Endothelial cell of umbilical vein (primary cell): ENCODE data around the gene CLSTN2. TPM values are rescaled to one million over a fixed set of nuclear protein-coding genes. Genes with fewer than 3 reads are reported as not detected.

Experiments
- BruUV-seq: library from RNA; stranded (reverse); fragments of 400-500 nt; replicated peaks from 2 replicates; lab custom pipeline; 2021; lab: Mats Ljungman, UMichigan
- CTCF ChIA-PET: fragments of 300-600, 350-600 bp; sonication (Branson Sonifier 250); formaldehyde crosslinking; loops from one replicate; lab custom pipeline; 2021; ENCODE audit warnings: antibody characterized with exemption, inconsistent platforms; lab: Charles Lee
- POLR2A ChIA-PET: fragments of 300-600, 350-600 bp; sonication (Branson Sonifier 250); formaldehyde crosslinking; loops from one replicate; lab custom pipeline; 2021; ENCODE audit warnings: antibody characterized with exemption, inconsistent platforms; lab: Charles Lee
- DNase-seq: peaks from one replicate; pipeline ENCODE4 v3.0.0-alpha.2; 2011; ENCODE audit warnings: low read depth, low spot score
- FAIRE-seq: peaks from 2 replicates; lab custom pipeline; 2011; peaks lifted over from hg19 to GRCh38; lab: Jason Lieb, UNC
- H2AFZ ChIP-seq: 2 replicates; pipeline ENCODE4 v1.6.0; 2012; ENCODE audit warnings: low read depth, low read length, control low read depth, inconsistent platforms
- H3K27ac ChIP-seq: 2 replicates; pipeline ENCODE4 v1.5.1; 2011; ENCODE audit warnings: low read depth, mild to moderate bottlenecking, control low read depth, low read length, moderate library complexity; ENCODE audit not compliant: insufficient read depth
- H3K27me3 ChIP-seq, 2 experiments: 2 replicates each; pipeline versions ENCODE4 v1.6.0 to v1.6.1; 2011; ENCODE audit warnings: low read length in 2 of 2, mixed read lengths in 1 of 2; ENCODE audit not compliant: control insufficient read depth in 2 of 2, insufficient read depth in 2 of 2
- H3K36me3 ChIP-seq, 2 experiments: 2 replicates in 1 of 2; 3 replicates in 1 of 2; pipeline ENCODE4 v1.5.1; 2011; ENCODE audit warnings: low read length in 2 of 2, mild to moderate bottlenecking in 1 of 2, moderate library complexity in 1 of 2; ENCODE audit not compliant: control insufficient read depth in 2 of 2, insufficient read depth in 2 of 2; ENCODE audit errors: extremely low read depth in 1 of 2
- H3K4me1 ChIP-seq: 3 replicates; pipeline ENCODE4 v1.5.1; 2011; ENCODE audit warnings: mild to moderate bottlenecking, low read length; ENCODE audit not compliant: control insufficient read depth, insufficient read depth; ENCODE audit errors: extremely low read depth
- H3K4me2 ChIP-seq: 2 replicates; pipeline ENCODE4 v1.6.1; 2011; ENCODE audit warnings: low read length, control low read depth, mixed read lengths; ENCODE audit not compliant: insufficient read depth
- H3K4me3 ChIP-seq, 3 experiments: fragments of 200-600 bp in 1 of 3; sonication (generic), shearing (Covaris generic) in 1 of 3; replicated peaks in 1 of 3; 2 replicates each; pipeline ENCODE4 v1.5.1; 2011 to 2016; ENCODE audit warnings: control low read depth in 3 of 3, low read length in 3 of 3, mild to moderate bottlenecking in 2 of 3, inconsistent platforms in 1 of 3, low read depth in 1 of 3, moderate library complexity in 1 of 3; ENCODE audit not compliant: insufficient read depth in 1 of 3
- H3K79me2 ChIP-seq: 2 replicates; pipeline ENCODE4 v1.6.0; 2012; ENCODE audit warnings: low read length, inconsistent platforms; ENCODE audit not compliant: control insufficient read depth, insufficient read depth
- H3K9ac ChIP-seq: replicated peaks from 2 replicates; pipeline ENCODE3; 2011; ENCODE audit warnings: low read length, control low read depth; ENCODE audit not compliant: insufficient read depth; ENCODE audit errors: extremely low read depth
- H3K9me1 ChIP-seq: replicated peaks from 3 replicates; pipeline ENCODE4 v1.6.0; 2011; ENCODE audit warnings: mild to moderate bottlenecking, low read length; ENCODE audit not compliant: control insufficient read depth, insufficient read depth; ENCODE audit errors: extremely low read depth
- H3K9me3 ChIP-seq: replicated peaks from 2 replicates; pipeline ENCODE4 v1.5.1; 2012; ENCODE audit warnings: low read length, inconsistent platforms; ENCODE audit not compliant: control insufficient read depth, insufficient read depth
- H4K20me1 ChIP-seq: replicated peaks from 2 replicates; pipeline ENCODE3; 2011; ENCODE audit warnings: mild to moderate bottlenecking, low read length; ENCODE audit not compliant: control insufficient read depth, insufficient read depth; ENCODE audit errors: extremely low read depth
- CTCF ChIP-seq, 2 donors: IDR thresholded peaks; 1 replicate in 1 of 2; 2 replicates in 1 of 2; pipeline ENCODE4 v1.5.1; 2011; ENCODE audit warnings: low read length in 2 of 2, mild to moderate bottlenecking in 2 of 2, moderate library complexity in 2 of 2, control low read depth in 1 of 2, inconsistent platforms in 1 of 2, low read depth in 1 of 2; ENCODE audit not compliant: insufficient read depth in 1 of 2; ENCODE audit errors: extremely low read depth in 1 of 2
- EZH2 ChIP-seq: IDR thresholded peaks from 2 replicates; pipeline ENCODE4 v1.6.1; 2012; ENCODE audit warnings: borderline replicate concordance, low read depth, mild to moderate bottlenecking, moderate library complexity, low read length, inconsistent platforms; ENCODE audit not compliant: severe bottlenecking
- FOS ChIP-seq: IDR thresholded peaks from 2 replicates; pipeline ENCODE4 v1.6.1; 2011; ENCODE audit warnings: mild to moderate bottlenecking, low read length, moderate library complexity, borderline replicate concordance; ENCODE audit not compliant: insufficient read depth
- GATA2 ChIP-seq: IDR thresholded peaks from 2 replicates; pipeline ENCODE4 v1.7.0; 2011; ENCODE audit warnings: low read depth, mild to moderate bottlenecking, moderate library complexity, mixed read lengths, low read length; ENCODE audit not compliant: insufficient read length, insufficient read depth
- JUN ChIP-seq: IDR thresholded peaks from 2 replicates; pipeline ENCODE4 v1.6.1; 2011; ENCODE audit warnings: borderline replicate concordance, low read depth; ENCODE audit not compliant: insufficient read length, insufficient read depth
- MAX ChIP-seq: IDR thresholded peaks from 2 replicates; pipeline ENCODE4 v1.6.1; 2011; ENCODE audit not compliant: insufficient read depth, insufficient read length
- MYC ChIP-seq: IDR thresholded peaks from one replicate; pipeline ENCODE4 v1.6.1; 2011; ENCODE audit warnings: mild to moderate bottlenecking, low read depth, low read length
- POLR2A ChIP-seq: IDR thresholded peaks from 2 replicates; pipeline ENCODE4 v1.6.1; 2012; ENCODE audit warnings: low read depth, mild to moderate bottlenecking, control low read depth, low read length
- POLR2AphosphoS5 ChIP-seq: IDR thresholded peaks from 2 replicates; pipeline ENCODE4 v1.6.1; 2012; ENCODE audit warnings: low read depth, mild to moderate bottlenecking, control low read depth, low read length, moderate library complexity; ENCODE audit not compliant: insufficient read depth
- dilution Hi-C: fragments of 300-500 bp; cut with MboI; formaldehyde crosslinking; loops from one replicate; pipeline ENCODE4 v1.15.0; 2019; ENCODE audit warnings: low sequenced_read_pairs; ENCODE audit not compliant: extremely low pct_ligation_motif_present
- intact Hi-C: fragments of 100-400 bp; cut with micrococcal nuclease; formaldehyde crosslinking; loops from one replicate; pipeline ENCODE4 v1.10.0; 2022
- polyA plus RNA-seq, 4 experiments: library from polyadenylated mRNA; depleted of rRNA in 3 of 4; stranded (reverse) in 3 of 4; unstranded in 1 of 4; fragments of >200 nt; gene quantifications; 2 replicates each; pipeline versions ENCODE4 v1.2.1 to v1.2.3, GENCODE V29; 2011 to 2012; ENCODE audit warnings: missing spikeins in 1 of 4
- total RNA-seq: library from RNA; stranded (reverse); gene quantifications from 2 replicates; pipeline ENCODE4 v1.2.3, GENCODE V29; 2021

CLSTN2 gene
- total and polyA plus RNA-seq, 2 donors (not counting 3 experiments of a cell fraction or from before 2014, with no cell fraction given) = 0.26 to 0.38 TPM

GRCh38 chr3:140555666-140556065 is 620.7 kb downstream of the CLSTN2 start:
- dilution Hi-C loops (no loop called here), intact Hi-C loops (no loop called here)
- no peaks in the 10 kb centered on the region for H4K20me1 ChIP-seq
- no peaks in the 10 kb centered on the region for H3K36me3 ChIP-seq
- H3K9me3 ChIP-seq = no peaks in the 10 kb centered on the region
- H3K27me3 ChIP-seq = no peaks in the 10 kb centered on the region
- no peak overlapping the region for H3K9ac ChIP-seq
- TF ChIP-seq FOS (no peak), CTCF (IDR thresholded peaks at IDR 0.05; ENCODE audit: extremely low read depth in 1 of 2, insufficient read depth in 1 of 2, low read depth in 1 of 2, low read length in 2 of 2) (no peak), MAX (no peak), POLR2A (no peak), JUN (no peak), POLR2AphosphoS5 (no peak), EZH2 (no peak), GATA2 (no peak), MYC (no peak)
- no peaks in the 10 kb centered on the region for H3K9me1 ChIP-seq
- no peak overlapping the region for H3K4me3 ChIP-seq
- POLR2A ChIA-PET = no interaction called here
- no peak overlapping the region for H2AFZ ChIP-seq
- no peaks in the 10 kb centered on the region for H3K4me1 ChIP-seq
- no peaks in the 10 kb centered on the region for H3K79me2 ChIP-seq
- no peak overlapping the region for H3K4me2 ChIP-seq
- H3K27ac ChIP-seq = no peak overlapping the region
- CTCF ChIA-PET = no interaction called here
- FAIRE-seq = no peak
- DNase-seq = no peak
- no TSS peak for BruUV-seq
